NCI-H2196 (cell line): Measurements from ENCODE around the gene FAM83F.

Experiments used
- DNase-seq: peaks from one replicate; lab custom pipeline; 2025; ENCODE audit not compliant: unreplicated experiment; lab: John Stamatoyannopoulos, UW

Gene FAM83F

GRCh38 chr22:40033586-40034380 is 39.0 kb downstream of the FAM83F start:
- no peak for DNase-seq

GRCh38 chr22:40035351-40035750 is 40.6 kb downstream of the FAM83F start:
- no peak for DNase-seq

GRCh38 chr22:40036126-40036525 is 41.4 kb downstream of the FAM83F start:
- DNase-seq = no peak

GRCh38 chr22:40036591-40037225 is 42.0 kb downstream of the FAM83F start:
- DNase-seq = peak; percentile 69

- DNase-seq = no peak
Measured at GRCh38 chr22:40037320-40037719, 42.6 kb downstream of the FAM83F start.

GRCh38 chr22:40039482-40040115 is 44.8 kb downstream of the FAM83F start:
- DNase-seq = no peak

GRCh38 chr22:40040927-40041326 is 46.2 kb downstream of the FAM83F start:
- DNase-seq = peak; percentile 54

- no peak for DNase-seq
Measured at GRCh38 chr22:40041366-40042137, 46.8 kb downstream of the FAM83F start.

- no peak for DNase-seq
Measured at GRCh38 chr22:40042312-40042711, 47.6 kb downstream of the FAM83F start.

GRCh38 chr22:40043081-40043480 is 48.3 kb downstream of the FAM83F start:
- DNase-seq = peak; percentile 66

GRCh38 chr22:40043793-40044101 is 49.0 kb downstream of the FAM83F start:
- no peak for DNase-seq

GRCh38 chr22:40044102-40044869 is 49.5 kb downstream of the FAM83F start:
- DNase-seq = peak; percentile 99

GRCh38 chr22:40044870-40045834 is 50.4 kb downstream of the FAM83F start:
- peak; percentile 77 for DNase-seq

- no peak for DNase-seq
Measured at GRCh38 chr22:40046126-40046525, 51.4 kb downstream of the FAM83F start.

GRCh38 chr22:40050258-40050657 is 55.5 kb downstream of the FAM83F start:
- no peak for DNase-seq

- DNase-seq = no peak
Measured at GRCh38 chr22:40051322-40051721, 56.6 kb downstream of the FAM83F start.

GRCh38 chr22:40053460-40053859 is 58.7 kb downstream of the FAM83F start:
- no peak for DNase-seq

GRCh38 chr22:40054486-40054885 is 59.7 kb downstream of the FAM83F start:
- DNase-seq = no peak

GRCh38 chr22:40055143-40055883 is 60.6 kb downstream of the FAM83F start:
- DNase-seq = peak; percentile 12
